ENCODE results near the gene ZFP69B.

The ZFP69B gene

GRCh38 chr1:40414331-40414730 is 35.9 kb upstream of the ZFP69B start:
- Histone ChIP-seq H3K79me2 (ENCODE audit: control insufficient read depth, low read length) (no peaks in the 10 kb centered on the region), H3K27ac (ENCODE audit: low read depth, low read length) (no peak overlapping the region), H3F3A (ENCODE audit: control insufficient read depth, insufficient read depth) (no peaks in the 10 kb centered on the region), H4K20me1 (ENCODE audit: control insufficient read depth, insufficient read depth, low read depth, low read length) (no peaks in the 10 kb centered on the region), H3K4me3 (ENCODE audit: low read length) (no peak overlapping the region), H3K4me2 (ENCODE audit: low read length) (no peak overlapping the region), H3K4me1 (ENCODE audit: control insufficient read depth, low read length) (no peaks in the 10 kb centered on the region), H3K9me3 (ENCODE audit: control insufficient read depth, insufficient read depth, low read length) (no peaks in the 10 kb centered on the region), H3K27me3 (ENCODE audit: control insufficient read depth, low read length) (no peaks in the 10 kb centered on the region), H3K9me2 (replicated peaks; ENCODE audit: control insufficient read depth, low read length) (no peaks in the 10 kb centered on the region), H3K36me3 (ENCODE audit: control insufficient read depth, low read length) (peaks cover 81% of the 10 kb centered on the region)
- TF ChIP-seq CTCF (IDR thresholded peaks at IDR 0.05; ENCODE audit: low read depth, low read length, poor library complexity, severe bottlenecking), result no peak
- TF ChIP-seq EZH2phosphoT487 (IDR thresholded peaks at IDR 0.05; ENCODE audit: borderline replicate concordance, low read length), result no peak

- H3F3A ChIP-seq (ENCODE audit: control insufficient read depth, insufficient read depth), result no peaks in the 10 kb centered on the region
- no peaks in the 10 kb centered on the region for H3K9me2 ChIP-seq (replicated peaks; ENCODE audit: control insufficient read depth, low read length)
- no peaks in the 10 kb centered on the region for H3K9me3 ChIP-seq (ENCODE audit: control insufficient read depth, insufficient read depth, low read length)
- H3K79me2 ChIP-seq (ENCODE audit: control insufficient read depth, low read length), result no peaks in the 10 kb centered on the region
- no peak overlapping the region for H3K27ac ChIP-seq (ENCODE audit: low read depth, low read length)
- peaks cover 73% of the 10 kb centered on the region for H3K36me3 ChIP-seq (ENCODE audit: control insufficient read depth, low read length)
- no peak overlapping the region for H3K4me2 ChIP-seq (ENCODE audit: low read length)
- no peak overlapping the region for H3K4me3 ChIP-seq (ENCODE audit: low read length)
- TF ChIP-seq CTCF (IDR thresholded peaks at IDR 0.05; ENCODE audit: low read depth, low read length, poor library complexity, severe bottlenecking) (no peak), EZH2phosphoT487 (IDR thresholded peaks at IDR 0.05; ENCODE audit: borderline replicate concordance, low read length) (no peak)
- H3K27me3 ChIP-seq (ENCODE audit: control insufficient read depth, low read length), result no peaks in the 10 kb centered on the region
- no peaks in the 10 kb centered on the region for H3K4me1 ChIP-seq (ENCODE audit: control insufficient read depth, low read length)
- H4K20me1 ChIP-seq (ENCODE audit: control insufficient read depth, insufficient read depth, low read depth, low read length), result no peaks in the 10 kb centered on the region
These were observed 33.6 kb upstream of the ZFP69B start for GRCh38 chr1:40416709-40417108.

- H3K4me1 ChIP-seq (ENCODE audit: control insufficient read depth, low read length), result no peaks in the 10 kb centered on the region
- no peaks in the 10 kb centered on the region for H3K9me3 ChIP-seq (ENCODE audit: control insufficient read depth, insufficient read depth, low read length)
- TF ChIP-seq CTCF (IDR thresholded peaks at IDR 0.05; ENCODE audit: low read depth, low read length, poor library complexity, severe bottlenecking), result no peak
- no peaks in the 10 kb centered on the region for H3F3A ChIP-seq (ENCODE audit: control insufficient read depth, insufficient read depth)
- no peaks in the 10 kb centered on the region for H4K20me1 ChIP-seq (ENCODE audit: control insufficient read depth, insufficient read depth, low read depth, low read length)
- H3K27ac ChIP-seq (ENCODE audit: low read depth, low read length), result no peak overlapping the region
- no peaks in the 10 kb centered on the region for H3K79me2 ChIP-seq (ENCODE audit: control insufficient read depth, low read length)
- H3K36me3 ChIP-seq (ENCODE audit: control insufficient read depth, low read length), result peaks cover 50% of the 10 kb centered on the region
- no peaks in the 10 kb centered on the region for H3K9me2 ChIP-seq (replicated peaks; ENCODE audit: control insufficient read depth, low read length)
- no peaks in the 10 kb centered on the region for H3K27me3 ChIP-seq (ENCODE audit: control insufficient read depth, low read length)
- H3K4me2 ChIP-seq (ENCODE audit: low read length), result no peak overlapping the region
- no peak overlapping the region for H3K4me3 ChIP-seq (ENCODE audit: low read length)
These were observed 28.6 kb upstream of the ZFP69B start for GRCh38 chr1:40421431-40422384.

All from DOHH2 (cell line).